ENCODE measurements around the gene PHTF2.

DNA sequence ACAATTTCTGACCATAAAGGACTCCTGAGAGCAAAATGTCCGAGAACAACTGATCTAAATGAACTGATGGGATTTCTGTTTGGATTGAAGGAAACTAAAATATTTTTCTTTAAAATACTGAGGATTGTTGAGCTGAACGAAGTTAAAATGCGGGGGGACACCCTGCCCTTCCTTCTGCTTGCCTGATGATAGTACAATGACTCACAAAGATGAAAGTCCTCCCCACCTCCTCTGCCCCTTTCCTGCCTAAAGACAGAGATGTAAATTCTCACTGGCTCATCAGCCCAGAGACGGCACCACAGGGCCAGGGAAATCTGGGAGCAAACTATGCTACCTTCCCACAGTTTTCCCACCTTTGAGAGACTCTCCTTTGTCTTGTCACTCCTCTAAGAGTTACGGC lies 180.6 kb downstream of the PHTF2 start:
- no peak for TF ChIP-seq POLR2A (IDR thresholded peaks at IDR 0.05; ENCODE audit: low read depth, low read length)
- TF ChIP-seq TAF1 (IDR thresholded peaks at IDR 0.05; ENCODE audit: low read depth, low read length), result no peak

All from GM12891 (cell line).